Chondrocyte (in vitro differentiated cells): ENCODE data around the gene CCDC169. TPM values are rescaled to one million over a fixed set of nuclear protein-coding genes. Genes with fewer than 3 reads are reported as not detected.
A peak's percentile ranks its signal among the peaks of the same experiment; 100 is the strongest.
"Not testable (repeated sequence)": the region's sequence is repeated elsewhere in the genome, so short reads cannot be mapped to it uniquely, and the experiment has no call there.

ENCODE experiments used
- DNase-seq: peaks from one replicate; pipeline ENCODE4 v3.0.0; 2021; ENCODE audit warnings: mixed read lengths, low spot score
- H3K27ac Mint-ChIP-seq: one replicate; pipeline ENCODE4 v1.8.0; 2021; ENCODE audit warnings: mild to moderate bottlenecking, moderate library complexity, mixed read lengths; ENCODE audit not compliant: unreplicated experiment
- H3K27me3 Mint-ChIP-seq: 2 replicates; pipeline ENCODE4 v1.8.0; 2021; ENCODE audit warnings: low read depth, mixed read lengths
- H3K36me3 Mint-ChIP-seq: 2 replicates; pipeline ENCODE4 v1.8.0; 2021; ENCODE audit warnings: low read depth, mixed read lengths
- H3K4me1 Mint-ChIP-seq: 2 replicates; pipeline ENCODE4 v1.8.0; 2021; ENCODE audit warnings: low read depth, mild to moderate bottlenecking, mixed read lengths
- H3K4me3 Mint-ChIP-seq: one replicate; pipeline ENCODE4 v1.8.0; 2021; ENCODE audit warnings: mild to moderate bottlenecking, moderate library complexity, mixed read lengths; ENCODE audit not compliant: unreplicated experiment
- H3K9me3 Mint-ChIP-seq: 2 replicates; pipeline ENCODE4 v1.8.0; 2021; ENCODE audit warnings: low read depth, mixed read lengths
- CTCF ChIP-seq: fragments of 200-600 bp; sonication (generic); IDR thresholded peaks from 2 replicates; pipeline ENCODE4 v1.5.0; 2021; ENCODE audit warnings: antibody characterized with exemption, mild to moderate bottlenecking, moderate library complexity
- total RNA-seq: library from RNA; stranded (reverse); gene quantifications from 3 replicates; pipeline ENCODE4 v1.2.1, GENCODE V29; 2021

The CCDC169 gene
- total RNA-seq, 1 donor from 2014 or later = 2.3 TPM

DNA sequence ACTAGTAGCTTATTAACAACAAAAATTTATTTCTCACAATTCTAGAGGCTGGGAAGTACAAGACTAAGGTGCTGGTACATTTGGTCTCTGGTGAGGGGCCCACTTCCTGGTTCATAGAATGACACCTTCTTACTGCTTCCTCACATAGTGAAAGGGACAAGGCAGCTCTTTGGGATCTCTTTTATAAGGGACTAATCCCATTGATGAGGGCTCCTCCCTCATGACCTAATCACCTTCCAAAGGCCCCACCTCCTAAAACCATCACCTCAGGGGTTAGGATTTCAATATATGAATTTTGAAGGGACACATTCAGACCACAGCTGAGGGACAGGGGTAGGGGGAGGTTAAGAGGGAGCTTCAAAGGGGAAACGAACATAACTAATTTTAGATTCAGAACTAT is 28.3 kb upstream of the CCDC169 start:
- no peak for DNase-seq
- TF ChIP-seq CTCF = no peak
- Mint-ChIP-seq H3K9me3 (no peaks in the 10 kb centered on the region), H3K36me3 (peaks cover 38% of the 10 kb centered on the region), H3K4me1 (peaks cover 29% of the 10 kb centered on the region), H3K27me3 (no peaks in the 10 kb centered on the region), H3K4me3 (no peak overlapping the region), H3K27ac (no peak overlapping the region)

DNA sequence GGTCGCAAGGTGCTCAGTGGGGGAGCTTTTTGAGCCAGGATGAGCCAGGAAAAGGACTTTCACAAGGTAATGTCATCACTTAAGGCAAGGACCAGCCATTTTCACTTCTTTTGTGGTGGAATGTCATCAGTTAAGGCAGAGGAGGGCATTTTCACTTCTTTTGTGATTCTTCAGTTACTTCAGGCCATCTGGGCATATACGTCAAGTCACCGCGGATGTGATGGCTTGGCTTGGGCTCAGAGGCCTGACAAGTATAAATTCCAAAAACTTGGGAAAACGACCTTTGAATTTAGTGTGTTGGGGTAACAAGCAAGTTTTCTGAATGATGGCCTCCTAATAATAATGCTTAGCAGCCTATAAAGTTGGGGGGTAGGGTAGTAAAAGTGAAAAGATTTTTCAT is 27.3 kb upstream of the CCDC169 start:
- DNase-seq, H3K4me3 Mint-ChIP-seq, H3K9me3 Mint-ChIP-seq, H3K27me3 Mint-ChIP-seq: not testable (repeated sequence)
- Mint-ChIP-seq H3K36me3 (peaks cover 41% of the 10 kb centered on the region), H3K4me1 (peaks cover 25% of the 10 kb centered on the region), H3K27ac (peak overlapping the region; percentile 70)

DNA sequence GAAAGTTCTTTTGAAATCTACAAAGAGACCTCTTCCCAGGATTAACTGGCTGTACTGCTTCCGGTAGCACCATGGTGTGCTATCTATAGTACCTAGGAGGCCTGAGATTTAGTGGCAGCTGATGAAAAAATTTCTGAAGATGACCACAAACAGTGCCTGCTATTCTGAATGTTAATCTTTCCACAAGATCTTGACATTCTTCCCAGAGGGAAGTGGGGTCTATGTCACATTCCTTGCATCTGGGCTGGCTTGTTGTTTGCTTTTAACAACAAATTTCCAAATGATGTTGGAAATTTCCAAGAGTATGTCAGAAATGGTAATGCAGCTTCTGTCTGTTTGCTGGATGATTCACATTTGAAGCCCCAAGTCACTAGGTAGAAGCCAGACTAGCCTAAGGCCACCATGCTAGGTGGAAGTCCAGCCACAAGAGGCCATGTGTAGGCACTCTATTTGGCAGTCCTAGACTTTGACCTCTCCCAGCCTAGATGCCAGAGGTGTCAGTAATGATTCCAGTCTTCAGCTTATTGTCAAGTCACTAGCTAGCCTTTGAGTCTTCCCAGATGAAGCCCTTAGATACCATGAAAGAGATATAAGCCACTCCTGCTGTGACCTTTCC is 26.4 kb upstream of the CCDC169 start:
- no peak overlapping the region for H3K4me3 Mint-ChIP-seq
- TF ChIP-seq CTCF = no peak
- H3K27ac Mint-ChIP-seq = peak overlapping the region; percentile 12
- peaks cover 43% of the 10 kb centered on the region for H3K36me3 Mint-ChIP-seq
- H3K4me1 Mint-ChIP-seq = peaks cover 18% of the 10 kb centered on the region
- no peaks in the 10 kb centered on the region for H3K9me3 Mint-ChIP-seq
- no peak for DNase-seq
- H3K27me3 Mint-ChIP-seq = no peaks in the 10 kb centered on the region

DNA sequence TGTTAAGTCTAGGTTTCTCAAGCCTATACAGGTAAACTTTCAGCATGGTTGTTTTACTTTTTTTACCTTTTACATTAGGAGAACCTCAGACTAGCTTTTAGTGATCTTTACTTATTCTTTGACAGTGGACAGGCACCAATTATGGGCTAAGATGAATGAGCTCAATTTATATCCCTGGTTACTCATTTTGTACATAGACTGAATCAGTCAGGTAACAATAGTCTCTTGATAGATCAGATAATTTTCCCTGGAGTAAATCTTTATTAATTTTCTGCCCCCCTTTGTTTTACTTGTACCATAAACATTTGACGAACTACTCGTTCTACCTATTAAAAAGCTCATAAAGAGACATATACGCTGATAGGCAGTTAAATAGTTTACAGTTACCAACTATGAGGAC is 25.8 kb upstream of the CCDC169 start:
- no peaks in the 10 kb centered on the region for H3K27me3 Mint-ChIP-seq
- TF ChIP-seq CTCF = no peak
- H3K4me3 Mint-ChIP-seq = no peak overlapping the region
- no peaks in the 10 kb centered on the region for H3K9me3 Mint-ChIP-seq
- H3K36me3 Mint-ChIP-seq = peaks cover 37% of the 10 kb centered on the region
- H3K4me1 Mint-ChIP-seq = peaks cover 13% of the 10 kb centered on the region
- H3K27ac Mint-ChIP-seq = peak overlapping the region; percentile 8
- DNase-seq = no peak

DNA sequence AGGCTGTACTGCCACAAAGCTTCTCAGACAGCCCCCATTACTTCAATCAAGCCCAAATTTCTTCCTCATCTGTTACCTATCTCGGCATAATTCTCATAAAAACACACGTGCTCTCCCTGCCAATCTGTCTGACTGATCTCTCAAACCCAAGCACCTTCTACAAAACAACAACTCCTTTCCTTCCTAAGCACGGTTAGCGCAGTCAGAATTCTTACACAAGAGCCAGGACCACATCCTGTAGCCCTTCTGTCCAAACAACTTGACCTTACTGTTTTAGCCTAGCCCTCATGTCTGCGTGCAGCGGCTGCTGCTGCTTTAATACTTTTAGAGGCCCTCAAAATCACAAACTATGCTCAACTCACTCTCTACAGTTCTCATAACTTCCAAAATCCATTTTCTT is 22.2 kb upstream of the CCDC169 start:
- H3K4me1 Mint-ChIP-seq = peaks cover 16% of the 10 kb centered on the region
- H3K36me3 Mint-ChIP-seq = peaks cover 33% of the 10 kb centered on the region
- not testable (repeated sequence) for H3K27me3 Mint-ChIP-seq, H3K4me3 Mint-ChIP-seq, H3K9me3 Mint-ChIP-seq, DNase-seq, H3K27ac Mint-ChIP-seq

DNA sequence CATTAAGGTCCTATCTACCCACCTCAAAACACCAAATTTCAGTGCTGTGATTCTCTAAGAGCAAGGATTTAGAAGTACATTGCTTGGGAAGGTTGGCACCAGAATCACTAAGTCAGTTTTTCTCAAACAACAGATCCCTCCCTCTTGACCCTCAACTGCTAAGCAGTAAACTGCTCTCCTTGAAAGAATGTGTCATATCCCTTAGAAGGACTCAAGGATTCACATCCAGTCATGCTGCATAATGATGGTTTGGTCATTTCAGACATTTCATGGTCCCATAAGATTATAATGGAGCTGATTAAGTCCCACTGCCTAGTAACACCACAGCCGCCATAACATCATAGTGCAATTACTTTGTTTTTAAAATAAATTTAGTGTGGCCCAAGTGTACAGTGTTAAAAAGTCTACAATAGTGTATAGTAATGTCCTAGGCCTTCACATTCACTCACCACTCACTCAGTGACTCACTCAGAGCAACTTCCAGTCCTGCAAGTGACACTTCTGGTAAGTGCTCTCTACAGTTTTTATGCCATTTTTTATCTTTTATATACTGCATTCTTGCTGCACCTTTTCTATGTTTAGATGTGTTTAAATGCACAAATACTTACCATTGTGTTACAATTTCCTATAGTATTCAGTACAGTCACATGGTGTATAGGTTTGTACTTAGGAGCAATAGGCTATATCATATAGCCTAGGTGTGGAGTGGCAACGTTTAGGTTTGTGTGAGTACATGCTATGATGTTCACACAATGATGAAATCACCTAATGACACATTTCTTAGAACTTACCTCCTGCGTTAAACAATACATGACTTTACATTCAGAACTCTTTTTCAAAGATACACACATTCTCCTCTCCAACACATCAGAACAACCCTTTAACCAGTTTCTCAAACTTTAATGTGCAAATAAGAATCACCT is 15.7 kb upstream of the CCDC169 start:
- Mint-ChIP-seq H3K4me3 (no peak overlapping the region), H3K4me1 (peaks cover 13% of the 10 kb centered on the region), H3K9me3 (no peaks in the 10 kb centered on the region), H3K27ac (no peak overlapping the region), H3K27me3 (no peaks in the 10 kb centered on the region), H3K36me3 (peaks cover 40% of the 10 kb centered on the region)
- no peak for TF ChIP-seq CTCF
- DNase-seq = no peak
